ENCODE results near the gene LRP10.
A peak's percentile ranks its signal among the peaks of the same experiment; 100 is the strongest.

Gene LRP10

DNA sequence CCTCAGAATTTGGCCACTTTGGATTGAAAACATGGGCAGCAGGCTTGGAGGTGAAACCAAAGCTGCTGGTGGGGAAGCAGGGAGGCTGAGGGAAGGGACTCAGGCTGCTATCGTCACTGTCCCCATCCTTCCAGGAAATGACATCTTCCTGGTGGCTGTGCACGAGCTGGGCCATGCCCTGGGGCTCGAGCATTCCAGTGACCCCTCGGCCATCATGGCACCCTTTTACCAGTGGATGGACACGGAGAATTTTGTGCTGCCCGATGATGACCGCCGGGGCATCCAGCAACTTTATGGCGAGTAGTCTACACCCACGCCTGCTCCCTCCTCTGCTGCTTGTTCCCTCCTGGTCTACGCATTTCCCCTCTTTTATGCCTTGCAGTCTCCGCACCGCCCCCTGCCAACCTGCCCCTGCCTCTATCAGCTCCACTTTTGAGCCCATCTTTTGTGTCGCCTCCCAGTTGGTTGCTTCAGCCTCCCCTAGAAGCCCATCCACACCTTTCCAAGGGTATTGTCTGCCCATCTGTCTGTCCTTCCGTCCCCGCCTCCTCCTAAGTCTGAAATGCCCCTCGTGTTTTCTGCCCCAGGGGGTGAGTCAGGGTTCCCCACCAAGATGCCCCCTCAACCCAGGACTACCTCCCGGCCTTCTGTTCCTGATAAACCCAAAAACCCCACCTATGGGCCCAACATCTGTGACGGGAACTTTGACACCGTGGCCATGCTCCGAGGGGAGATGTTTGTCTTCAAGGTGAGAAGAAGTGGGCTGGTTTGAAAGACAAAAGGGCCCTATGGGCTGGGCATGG, 28.2 kb upstream of the LRP10 start:
- DNase-seq (ENCODE audit: low spot score), result peak; percentile 8
- in situ Hi-C loops (cut with MboI; ENCODE audit: low pct_unique_long_range_greater_than_20kb, low sequenced_read_pairs, unreplicated experiment), result no loop called here
- TF ChIP-seq, protein P1, sequence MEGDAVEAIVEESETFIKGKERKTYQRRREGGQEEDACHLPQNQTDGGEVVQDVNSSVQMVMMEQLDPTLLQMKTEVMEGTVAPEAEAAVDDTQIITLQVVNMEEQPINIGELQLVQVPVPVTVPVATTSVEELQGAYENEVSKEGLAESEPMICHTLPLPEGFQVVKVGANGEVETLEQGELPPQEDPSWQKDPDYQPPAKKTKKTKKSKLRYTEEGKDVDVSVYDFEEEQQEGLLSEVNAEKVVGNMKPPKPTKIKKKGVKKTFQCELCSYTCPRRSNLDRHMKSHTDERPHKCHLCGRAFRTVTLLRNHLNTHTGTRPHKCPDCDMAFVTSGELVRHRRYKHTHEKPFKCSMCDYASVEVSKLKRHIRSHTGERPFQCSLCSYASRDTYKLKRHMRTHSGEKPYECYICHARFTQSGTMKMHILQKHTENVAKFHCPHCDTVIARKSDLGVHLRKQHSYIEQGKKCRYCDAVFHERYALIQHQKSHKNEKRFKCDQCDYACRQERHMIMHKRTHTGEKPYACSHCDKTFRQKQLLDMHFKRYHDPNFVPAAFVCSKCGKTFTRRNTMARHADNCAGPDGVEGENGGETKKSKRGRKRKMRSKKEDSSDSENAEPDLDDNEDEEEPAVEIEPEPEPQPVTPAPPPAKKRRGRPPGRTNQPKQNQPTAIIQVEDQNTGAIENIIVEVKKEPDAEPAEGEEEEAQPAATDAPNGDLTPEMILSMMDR (IDR thresholded peaks at IDR 0.05; ENCODE audit: extremely low read depth, insufficient read depth, missing control alignments), result no peak

DNA sequence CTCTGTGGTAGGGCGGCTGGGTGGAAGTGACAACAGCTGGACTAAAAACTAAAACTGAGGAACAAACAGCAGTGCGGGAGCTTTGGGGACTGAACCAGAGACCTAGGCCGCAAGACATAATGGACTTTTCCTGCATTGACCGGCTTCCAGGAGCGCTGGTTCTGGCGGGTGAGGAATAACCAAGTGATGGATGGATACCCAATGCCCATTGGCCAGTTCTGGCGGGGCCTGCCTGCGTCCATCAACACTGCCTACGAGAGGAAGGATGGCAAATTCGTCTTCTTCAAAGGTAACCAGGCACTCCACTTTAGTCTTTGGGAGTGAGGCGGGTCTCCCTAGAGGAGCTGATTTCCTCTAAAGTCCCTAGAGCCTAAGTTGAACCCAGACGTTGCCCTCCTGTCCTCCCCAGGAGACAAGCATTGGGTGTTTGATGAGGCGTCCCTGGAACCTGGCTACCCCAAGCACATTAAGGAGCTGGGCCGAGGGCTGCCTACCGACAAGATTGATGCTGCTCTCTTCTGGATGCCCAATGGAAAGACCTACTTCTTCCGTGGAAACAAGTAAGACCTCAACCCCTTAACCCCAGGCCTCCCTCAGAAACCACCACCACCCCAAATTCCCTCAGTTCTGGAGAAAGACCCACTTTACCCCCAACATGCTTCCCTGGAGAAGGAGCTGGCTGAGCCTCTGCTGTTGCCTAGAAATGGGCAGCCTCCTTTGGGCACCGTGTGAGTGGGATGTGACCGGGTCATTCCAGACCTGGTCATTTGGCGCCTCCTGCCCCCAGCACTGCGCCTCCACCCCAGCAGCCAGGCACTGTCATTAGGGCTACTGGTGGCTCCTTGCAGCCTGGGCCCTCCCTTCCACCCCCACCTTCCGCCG, 27.1 kb upstream of the LRP10 start:
- DNase-seq (ENCODE audit: low spot score), result peak; percentile 30
- in situ Hi-C loops (cut with MboI; ENCODE audit: low pct_unique_long_range_greater_than_20kb, low sequenced_read_pairs, unreplicated experiment), result no loop called here
- TF ChIP-seq, protein P1 (IDR thresholded peaks at IDR 0.05; ENCODE audit: extremely low read depth, insufficient read depth, missing control alignments), result peak; percentile 10

DNA sequence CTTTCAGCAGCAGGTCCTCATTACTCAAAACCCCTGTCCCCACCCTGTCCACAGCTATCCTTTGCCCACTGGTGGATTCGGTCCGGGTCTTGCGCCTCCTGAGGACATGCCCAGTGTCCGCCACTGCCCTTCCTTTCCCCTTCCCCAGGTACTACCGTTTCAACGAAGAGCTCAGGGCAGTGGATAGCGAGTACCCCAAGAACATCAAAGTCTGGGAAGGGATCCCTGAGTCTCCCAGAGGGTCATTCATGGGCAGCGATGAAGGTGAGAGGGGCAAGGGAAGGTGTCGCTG, 26.5 kb upstream of the LRP10 start:
- no peak for DNase-seq (ENCODE audit: low spot score)
- TF ChIP-seq, protein P1 (IDR thresholded peaks at IDR 0.05; ENCODE audit: extremely low read depth, insufficient read depth, missing control alignments), result no peak
- in situ Hi-C loops (cut with MboI; ENCODE audit: low pct_unique_long_range_greater_than_20kb, low sequenced_read_pairs, unreplicated experiment), result no loop called here

GRCh38 chr14:22845821-22846625, 25.5 kb upstream of the LRP10 start:
- TF ChIP-seq, protein P1 (IDR thresholded peaks at IDR 0.05; ENCODE audit: extremely low read depth, insufficient read depth, missing control alignments), result no peak
- peak; percentile 21 for DNase-seq (ENCODE audit: low spot score)
- in situ Hi-C loops (cut with MboI; ENCODE audit: low pct_unique_long_range_greater_than_20kb, low sequenced_read_pairs, unreplicated experiment), result no loop called here

GRCh38 chr14:22846811-22847307, 24.7 kb upstream of the LRP10 start:
- TF ChIP-seq, protein P1 (IDR thresholded peaks at IDR 0.05; ENCODE audit: extremely low read depth, insufficient read depth, missing control alignments), result no peak
- in situ Hi-C loops (cut with MboI; ENCODE audit: low pct_unique_long_range_greater_than_20kb, low sequenced_read_pairs, unreplicated experiment), result no loop called here
- peak; percentile 17 for DNase-seq (ENCODE audit: low spot score)
